Measurements from ENCODE around the gene ANO7.
"Not testable (repeated sequence)": the region's sequence is repeated elsewhere in the genome, so short reads cannot be mapped to it uniquely, and the experiment has no call there.

Gene ANO7

DNA sequence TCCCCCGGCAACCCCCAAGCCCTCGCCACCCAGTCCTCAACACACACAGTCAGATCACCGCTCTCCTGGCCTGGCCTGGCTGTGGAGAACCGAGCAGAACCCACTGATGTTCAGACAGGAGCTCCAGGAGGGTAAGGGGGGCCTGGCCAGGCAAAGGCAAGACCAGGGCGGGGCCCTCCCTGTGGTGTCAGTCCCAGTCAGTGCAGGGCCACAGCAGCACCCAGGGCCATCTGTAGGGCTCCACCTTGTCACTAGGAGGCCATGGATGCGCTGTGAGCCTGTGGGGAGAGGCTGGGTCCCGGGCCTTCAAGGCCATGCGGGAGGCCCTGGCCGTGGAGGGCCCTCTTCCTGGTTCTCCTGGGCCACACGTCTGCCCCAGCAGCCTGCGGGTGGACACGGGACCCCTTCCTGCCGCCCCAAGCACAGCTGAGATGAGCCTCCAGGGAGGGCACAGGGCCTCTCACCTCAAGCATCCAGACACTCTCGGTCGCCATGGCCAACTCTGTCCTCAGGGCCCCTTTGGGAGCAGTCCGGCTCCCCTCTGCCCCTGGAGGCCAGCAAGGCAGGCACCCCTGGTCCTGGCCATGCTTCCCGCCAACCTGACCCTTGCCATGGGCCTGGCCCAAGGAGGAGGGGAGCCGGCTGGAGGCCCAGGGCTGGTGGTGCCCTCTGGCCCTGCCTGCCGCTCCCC, 2.0 kb downstream of the ANO7 start:
- DNase-seq: no peak

DNA sequence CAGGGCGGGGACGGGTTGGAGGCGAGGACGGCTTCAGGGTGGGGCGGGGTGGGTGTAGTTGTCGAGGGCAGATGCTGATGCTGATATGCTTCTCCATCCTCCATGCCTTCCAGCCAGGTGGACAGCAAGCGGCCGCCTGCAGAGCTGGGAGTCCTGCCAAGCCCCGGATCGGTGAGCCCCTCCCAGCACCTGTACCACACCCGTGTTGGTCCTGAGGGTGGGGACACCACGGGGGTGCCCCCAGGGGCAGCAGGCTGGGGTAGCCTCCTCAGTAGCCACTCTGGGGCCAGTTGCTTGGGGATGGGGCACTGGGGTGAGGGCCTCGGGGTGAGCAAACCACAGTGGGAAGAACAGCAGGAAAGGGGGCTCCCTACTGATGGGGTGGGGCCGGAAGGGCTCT, 2.6 kb downstream of the ANO7 start:
- no peak for DNase-seq

DNA sequence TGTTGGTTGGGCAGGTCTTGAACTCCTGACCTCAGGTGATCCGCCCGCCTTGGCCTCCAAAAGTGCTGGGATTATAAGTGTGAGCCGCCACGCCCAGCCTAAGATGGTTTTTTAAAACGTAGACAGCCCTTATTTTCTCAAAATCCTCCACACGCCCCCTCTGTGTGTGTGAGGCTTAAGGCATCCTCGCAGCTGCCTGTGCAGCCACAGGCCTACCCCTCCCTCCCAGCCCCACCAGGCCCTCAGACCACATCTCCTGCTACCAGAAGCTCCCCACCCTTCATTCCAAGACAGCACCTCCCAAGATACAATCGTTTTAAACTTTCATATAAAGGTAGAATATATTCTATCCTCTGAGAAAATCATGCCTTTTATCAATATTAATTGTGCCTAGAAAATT, 4.8 kb downstream of the ANO7 start:
- DNase-seq: no peak

DNA sequence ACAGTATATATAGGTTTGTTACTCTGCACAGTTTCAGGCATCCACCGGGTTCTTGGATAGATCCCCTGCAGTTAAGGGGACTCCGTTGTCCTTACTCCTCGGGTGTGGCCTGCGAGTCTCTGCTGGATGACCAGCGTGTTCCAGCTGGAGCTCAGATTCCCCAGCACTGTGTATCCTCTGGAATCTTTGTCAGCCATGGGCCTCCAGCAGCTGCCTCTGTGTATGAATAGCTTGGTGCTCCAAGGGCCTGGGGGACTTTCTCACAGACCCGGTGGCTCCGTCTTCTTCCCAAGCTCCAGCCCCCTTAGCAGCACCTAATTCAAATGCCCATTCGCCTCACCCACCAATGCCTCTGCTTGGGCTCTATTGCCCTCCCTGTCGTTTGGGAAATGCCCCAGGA, 6.3 kb downstream of the ANO7 start:
- DNase-seq: no peak

DNA sequence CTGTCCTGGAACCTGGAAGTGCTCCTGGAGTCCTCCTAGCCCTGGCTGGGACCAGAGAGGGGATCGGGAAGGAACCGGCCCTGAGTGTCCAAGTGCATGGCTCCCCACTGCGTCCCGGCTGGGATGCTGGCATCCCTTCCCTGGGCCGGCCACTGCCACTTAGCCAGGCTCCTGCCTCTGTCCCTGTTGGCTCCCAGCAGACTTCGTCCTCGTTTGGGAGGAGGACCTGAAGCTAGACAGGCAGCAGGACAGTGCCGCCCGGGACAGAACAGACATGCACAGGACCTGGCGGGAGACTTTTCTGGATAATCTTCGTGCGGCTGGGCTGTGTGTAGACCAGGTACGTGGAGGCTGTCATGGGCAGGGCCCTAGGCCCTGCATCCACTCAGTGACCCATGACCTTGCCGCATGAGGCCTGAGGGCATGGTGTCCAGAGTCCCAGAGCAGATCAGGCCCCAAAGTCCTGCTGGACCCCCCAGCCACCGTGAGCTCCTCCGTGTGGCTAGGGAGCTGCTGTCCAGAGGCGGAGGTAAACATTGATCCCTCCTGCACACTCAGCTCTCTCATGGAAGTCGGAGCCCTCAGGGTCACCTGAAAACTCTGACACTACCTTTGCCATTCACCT, 7.1 kb downstream of the ANO7 start:
- DNase-seq: no peak

DNA sequence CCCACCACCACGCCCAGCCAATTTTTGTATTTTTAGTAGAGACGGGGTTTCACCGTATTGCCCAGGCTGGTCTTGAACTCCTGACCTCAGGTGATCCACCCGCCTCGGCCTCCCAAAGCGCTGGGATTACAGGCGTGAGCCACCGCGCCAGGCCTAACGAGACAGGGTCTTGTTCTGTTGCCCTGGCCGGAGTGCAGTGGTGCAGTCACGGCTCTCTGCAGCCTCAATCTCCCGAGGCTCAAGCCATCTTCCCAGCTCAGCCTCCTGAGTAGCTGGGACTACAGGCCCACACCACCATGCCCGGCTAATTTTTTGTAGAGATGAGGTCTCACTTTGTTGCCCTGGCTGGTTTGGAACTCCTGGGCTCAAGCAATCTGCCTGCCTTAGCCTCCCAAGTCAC, 8.8 kb downstream of the ANO7 start:
- not testable (repeated sequence) for DNase-seq

DNA sequence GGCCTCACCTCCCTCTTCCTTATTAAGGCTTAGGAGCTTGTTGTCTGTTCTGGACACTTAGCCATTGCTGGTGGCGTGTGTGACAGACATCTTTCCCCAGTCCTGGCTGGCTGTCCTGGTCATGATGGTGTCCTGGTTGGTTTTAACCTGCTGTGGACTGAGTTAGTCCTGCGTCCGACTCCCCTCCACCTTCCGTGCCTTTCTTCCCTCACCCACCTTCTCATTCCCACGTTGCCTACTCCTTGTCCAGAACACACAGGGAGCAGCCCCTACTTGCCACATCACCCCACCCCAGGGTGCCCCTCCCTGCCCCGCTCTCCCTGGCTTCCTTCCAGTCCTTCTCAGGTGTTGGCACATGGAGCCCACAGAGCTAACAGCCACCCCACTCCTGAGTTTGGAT, 9.5 kb downstream of the ANO7 start:
- DNase-seq: no peak

DNA sequence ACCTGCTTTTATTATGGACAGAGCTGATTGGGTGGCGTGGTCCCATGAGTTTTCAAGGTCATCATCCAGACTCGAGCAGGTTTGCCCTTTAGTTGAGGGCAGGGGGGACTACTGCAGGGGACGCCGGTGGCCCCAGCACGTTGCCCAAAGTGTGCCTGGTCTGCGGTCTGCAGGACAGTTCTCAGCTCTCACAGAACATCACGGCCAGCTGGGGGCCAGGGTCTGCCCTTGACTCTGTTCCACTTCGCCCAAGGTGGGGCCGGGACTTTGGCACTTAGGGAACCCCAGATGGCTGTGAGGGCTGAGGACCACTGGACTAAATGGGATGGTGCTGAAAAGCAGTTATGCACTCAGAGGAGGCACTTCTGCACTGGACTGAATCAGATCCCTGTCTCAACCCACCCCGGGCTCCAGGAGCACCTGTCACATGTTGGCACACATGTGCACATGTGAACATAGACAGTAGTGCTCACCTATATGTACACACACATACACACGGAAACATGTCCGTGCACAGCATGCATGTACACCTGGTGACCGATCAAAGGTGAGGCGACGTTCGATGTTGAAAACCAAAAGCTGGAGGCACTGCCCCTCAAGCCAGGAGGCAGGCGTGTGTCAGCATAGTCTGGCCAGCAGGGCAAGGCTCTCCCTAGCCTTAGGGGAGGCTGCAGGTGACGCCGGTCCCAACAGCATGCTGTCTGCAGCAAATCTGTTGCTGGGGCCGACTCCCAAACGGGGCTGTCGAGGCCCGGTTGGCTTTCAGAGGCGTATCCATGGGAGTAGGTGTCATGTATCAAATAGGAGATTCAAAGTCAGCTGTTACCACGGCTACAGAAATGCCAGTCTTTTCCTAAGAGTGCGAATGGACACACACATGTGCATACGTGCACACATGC, 10.2 kb downstream of the ANO7 start:
- no peak for DNase-seq

DNA sequence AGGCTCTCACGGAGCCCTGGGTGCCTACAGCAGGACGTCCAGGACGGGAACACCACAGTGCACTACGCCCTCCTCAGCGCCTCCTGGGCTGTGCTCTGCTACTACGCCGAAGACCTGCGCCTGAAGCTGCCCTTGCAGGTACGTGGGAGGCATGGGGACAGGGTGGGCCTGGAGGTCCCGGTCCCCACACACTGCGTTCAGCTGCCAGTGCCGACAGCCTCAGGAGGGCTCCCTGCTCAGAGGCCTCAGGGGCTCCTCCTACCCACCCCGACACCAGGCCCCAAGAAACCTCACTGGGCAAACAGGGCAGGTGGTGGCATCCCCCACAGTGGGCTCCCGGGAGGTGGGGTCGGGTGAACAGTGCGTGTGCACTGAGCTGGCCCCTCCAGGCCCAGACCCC, 10.8 kb downstream of the ANO7 start:
- DNase-seq: no peak

DNA sequence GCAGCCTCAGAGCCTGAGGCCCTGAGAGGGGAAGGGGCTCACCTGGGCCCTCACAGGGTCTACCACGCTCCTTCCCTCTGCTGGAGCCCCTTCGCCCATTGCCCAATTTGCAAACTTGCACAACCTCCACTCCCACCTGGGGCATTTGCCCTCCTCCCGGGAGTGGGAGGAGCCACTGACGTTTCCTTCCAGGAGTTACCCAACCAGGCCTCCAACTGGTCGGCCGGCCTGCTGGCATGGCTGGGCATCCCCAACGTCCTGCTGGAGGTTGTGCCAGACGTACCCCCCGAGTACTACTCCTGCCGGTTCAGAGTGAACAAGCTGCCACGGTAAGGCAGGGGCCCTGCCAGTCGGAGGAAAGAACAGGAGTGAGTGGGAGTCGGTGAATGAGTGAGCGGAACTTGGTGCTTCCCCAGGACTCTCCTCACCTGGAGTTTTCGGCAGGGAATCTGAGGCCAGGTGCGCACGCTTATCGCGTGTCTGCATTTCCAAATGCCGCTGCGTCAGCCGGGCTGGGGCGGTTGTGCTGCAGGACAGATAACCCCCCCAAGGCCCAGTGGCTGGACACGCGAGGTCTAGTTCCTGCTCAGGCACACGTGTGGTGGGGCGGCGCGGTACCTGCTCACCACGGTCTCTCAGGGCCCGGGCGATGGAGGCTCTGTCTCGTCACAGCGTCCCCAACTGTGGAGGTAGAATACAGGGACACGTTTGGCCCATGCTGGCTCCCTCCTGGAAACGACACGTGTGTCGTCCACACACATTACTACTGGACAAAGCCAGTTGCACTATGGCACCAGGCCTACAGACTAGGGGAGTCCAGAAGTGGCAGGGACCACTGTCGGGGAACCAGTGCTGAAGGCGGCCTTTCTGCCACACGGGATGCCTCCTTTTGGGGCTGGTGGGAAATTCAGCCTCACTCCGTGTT, 11.7 kb downstream of the ANO7 start:
- no peak for DNase-seq

DNA sequence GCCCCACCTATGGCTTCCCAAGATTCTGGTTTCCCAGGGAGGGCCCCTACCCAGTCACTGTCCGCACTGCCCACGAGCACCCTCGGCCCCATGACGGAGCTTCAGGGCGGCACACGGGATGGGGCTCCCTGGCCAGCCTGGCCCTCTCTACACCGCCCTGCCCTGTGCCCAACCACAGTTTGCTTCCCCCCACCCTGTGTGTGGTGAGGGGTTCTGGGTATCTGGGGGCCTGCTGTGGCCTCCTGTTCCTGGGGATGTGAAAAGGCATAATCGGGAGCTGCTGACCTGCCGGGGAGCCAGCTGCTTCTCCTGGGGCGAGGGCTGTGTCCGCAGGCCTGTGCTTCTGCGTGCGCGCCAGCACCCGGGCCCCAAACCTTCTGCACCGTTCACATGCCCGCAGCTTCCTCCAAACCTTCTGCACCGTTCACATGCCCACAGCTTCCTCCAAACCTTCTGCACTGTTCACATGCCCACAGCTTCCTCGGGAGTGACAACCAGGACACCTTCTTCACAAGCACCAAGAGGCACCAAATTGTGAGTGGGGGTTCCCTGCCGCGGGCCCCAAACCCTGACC, 12.4 kb downstream of the ANO7 start:
- DNase-seq: no peak

DNA sequence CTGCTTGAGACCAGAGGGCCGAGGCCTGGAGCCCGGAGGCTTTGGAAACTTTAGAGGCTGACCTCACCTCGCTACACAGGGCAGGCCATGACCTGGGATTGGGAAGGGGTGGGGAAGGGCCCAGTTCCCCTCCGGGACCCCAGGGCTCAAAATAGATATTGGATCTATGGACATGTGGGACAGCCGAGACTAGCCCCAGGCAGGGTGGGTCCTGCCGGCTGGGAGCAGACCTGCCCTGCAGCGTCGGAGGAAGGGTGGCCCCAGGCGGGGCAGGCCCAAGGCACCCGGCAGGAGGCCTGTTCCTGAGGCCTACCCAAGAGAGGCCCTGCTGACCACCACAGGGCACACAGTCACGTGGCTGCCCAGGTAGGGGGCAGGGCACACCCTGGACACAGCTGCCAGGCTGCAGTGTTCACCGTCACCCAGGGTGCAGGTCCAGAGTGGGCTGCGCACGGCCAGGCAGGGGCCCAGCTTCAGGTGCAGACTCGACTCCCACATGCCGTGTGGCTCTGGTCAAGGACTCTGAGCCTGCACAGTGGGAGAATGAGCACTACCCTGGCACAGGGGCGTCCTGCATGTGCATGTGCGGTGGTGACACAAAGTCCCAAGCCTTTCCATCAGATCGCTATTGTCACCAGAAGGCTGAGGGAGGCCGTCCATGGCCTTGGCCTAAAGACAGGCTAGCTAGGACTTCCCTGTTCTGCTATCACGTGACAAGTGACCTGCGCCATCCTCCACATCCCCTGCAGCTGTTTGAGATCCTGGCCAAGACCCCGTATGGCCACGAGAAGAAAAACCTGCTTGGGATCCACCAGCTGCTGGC, 13.2 kb downstream of the ANO7 start:
- DNase-seq: no peak

DNA sequence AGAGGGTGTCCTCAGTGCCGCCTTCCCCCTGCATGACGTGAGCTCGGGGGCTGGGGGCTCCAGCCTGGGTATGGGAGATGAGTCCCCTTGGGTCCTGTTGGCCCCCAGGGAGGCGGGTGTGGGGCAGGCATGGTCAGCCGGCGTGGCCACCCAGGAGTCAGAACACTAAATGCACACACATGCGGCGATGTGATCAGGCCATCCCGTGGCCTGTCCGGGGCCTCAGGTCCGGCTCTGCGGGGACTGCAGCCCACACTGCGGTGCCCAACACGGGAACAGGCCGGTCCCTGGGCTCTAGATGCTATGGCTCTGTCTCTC, 13.8 kb downstream of the ANO7 start:
- no peak for DNase-seq

DNA sequence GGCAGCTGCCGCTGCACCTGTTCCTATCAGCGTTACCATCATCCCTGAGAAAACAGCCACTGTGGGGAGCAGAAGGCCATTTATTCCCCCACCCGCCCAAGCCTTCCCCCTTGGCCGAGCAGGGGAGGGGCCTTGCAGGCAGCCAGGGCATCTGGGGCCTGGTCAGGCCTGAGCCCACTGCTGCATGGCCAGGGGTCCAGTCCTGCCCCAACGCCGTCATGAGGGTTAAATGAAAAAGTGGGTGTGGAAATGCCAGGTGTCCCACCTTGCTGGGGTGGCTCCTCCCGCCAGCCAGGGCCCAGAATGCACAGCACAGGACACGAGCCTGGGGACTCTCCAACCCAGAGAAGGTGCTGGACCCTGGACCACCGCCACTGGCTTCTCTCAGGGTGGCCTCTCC, 14.2 kb downstream of the ANO7 start:
- no peak for DNase-seq

DNA sequence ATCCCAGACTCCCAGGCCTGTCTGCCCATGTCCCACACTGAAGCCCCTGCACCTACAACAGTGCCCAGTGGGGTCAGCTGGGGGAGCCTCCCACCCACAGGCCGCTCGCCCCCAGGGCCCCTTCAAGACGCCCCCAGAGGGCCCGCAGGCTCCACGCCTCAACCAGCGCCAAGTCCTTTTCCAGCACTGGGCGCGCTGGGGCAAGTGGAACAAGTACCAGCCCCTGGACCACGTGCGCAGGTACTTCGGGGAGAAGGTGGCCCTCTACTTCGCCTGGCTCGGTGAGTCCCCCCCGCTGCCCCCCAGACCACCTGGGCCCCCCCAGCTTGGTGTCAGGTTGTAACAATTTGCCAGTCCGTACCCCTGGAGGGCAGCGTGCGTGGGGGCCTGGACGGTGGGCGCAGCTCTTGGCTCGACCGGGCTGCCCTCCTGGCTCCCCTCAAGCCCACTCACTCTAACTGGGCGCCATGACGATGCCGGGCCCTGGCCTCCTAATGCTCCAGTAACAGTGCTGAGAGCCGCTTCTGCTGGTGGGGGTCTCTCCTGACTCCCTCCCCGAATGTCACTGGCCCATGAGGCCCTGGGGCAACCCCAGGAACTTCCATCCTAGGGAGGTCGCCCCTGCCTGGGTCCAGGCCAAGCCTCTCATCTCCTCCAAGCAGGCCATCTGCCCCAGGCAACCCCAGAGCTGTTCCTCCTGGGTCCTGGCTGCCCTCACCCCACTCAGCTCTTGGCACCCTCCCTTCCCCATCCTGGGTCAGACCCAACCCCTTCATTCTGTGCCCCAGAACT, 14.9 kb downstream of the ANO7 start:
- DNase-seq: no peak

DNA sequence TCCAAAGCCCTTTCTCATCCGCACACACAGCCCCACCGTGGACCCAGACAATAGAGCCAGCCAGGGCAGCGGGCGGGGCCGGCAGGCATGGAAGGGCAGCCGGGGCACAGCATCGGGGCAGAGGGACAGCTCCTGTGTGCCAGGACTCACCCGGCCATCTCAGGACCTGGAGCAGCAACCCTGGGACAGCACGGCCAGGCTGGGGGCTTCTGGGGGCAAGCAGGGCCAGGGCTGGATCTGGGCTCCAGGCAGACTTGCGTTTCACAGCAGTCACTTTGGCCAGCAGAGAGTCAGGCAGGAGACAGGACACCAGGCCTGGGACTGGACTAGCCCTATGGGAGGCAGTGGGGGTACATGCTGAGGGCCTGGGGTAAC, 15.5 kb downstream of the ANO7 start:
- no peak for DNase-seq

DNA sequence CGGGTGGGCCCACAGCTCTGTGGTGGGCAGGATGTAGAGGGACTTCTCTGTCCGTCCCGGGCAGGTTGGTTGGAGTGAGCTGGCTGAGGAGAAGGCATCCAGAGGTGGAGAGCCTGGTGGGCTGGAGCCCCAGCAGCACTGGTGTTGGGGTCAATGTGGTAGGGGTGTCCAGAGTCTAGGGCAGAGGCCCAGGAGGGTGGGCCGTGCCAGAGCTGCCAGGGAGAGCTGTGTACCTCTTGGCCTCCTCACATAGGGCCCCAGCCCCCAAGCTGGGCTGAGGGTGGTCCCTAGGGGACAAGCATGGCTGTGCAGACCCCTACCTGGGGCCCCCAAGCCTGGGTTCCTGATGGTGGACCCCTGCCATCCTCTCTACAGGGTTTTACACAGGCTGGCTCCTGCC, 16.0 kb downstream of the ANO7 start:
- no peak for DNase-seq

DNA sequence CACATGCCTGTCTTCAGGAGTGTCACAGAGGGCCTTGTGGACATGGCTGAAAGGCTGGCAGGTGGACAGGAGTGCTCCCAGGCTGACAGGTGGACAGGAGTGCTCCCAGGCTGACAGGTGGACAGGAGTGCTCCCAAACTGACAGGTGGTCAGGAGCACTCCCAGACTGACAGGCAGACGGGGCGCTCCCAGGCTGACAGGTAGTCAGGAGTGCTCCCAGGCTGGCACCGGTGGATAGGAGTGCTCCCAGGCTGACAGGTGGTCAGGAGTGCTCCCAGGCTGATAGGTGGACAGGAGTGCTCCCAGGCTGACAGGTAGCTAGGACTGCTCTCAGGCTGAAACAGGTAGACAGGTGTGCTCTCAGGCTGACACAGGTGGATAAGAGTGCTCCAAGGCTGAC, 16.6 kb downstream of the ANO7 start:
- DNase-seq: no peak

DNA sequence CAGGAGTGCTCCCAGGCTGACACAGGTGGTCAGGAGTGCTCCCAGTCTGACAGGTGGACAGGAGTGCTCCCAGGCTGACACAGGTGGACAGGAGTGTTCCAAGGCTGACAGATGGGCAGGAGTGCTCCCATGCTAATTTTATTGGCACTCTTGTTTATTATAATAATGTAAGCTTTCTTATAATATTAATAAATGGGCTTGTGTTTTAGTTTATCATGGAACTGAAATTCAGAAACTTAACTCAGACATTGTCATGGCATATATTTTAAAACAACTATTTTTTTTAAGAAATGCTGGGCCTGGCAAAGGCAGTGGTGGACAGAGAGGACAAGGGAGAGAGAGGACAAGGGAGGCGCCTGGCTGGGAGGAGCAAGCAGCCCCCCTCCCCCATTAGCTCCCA, 18.7 kb downstream of the ANO7 start:
- no peak for DNase-seq

DNA sequence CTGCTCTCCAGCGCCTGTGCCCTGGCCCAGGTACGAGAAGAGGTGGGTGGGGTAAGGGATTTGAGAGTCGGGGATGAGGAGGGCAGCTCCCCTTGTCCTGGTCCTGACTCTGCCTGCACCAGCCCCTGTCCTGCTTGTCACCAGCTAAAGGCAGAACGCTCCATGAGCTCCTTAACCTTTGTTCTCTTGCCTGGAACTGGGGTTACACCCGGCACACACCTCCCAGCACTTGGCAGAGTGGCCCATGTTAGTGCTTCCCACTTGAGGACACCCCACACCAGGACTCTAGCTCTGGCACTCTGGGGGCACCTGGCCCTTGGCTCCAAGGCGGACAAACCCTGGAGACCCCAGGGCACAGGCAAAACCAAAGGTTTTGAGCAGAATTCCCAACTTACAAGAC, 19.2 kb downstream of the ANO7 start:
- no peak for DNase-seq

DNA sequence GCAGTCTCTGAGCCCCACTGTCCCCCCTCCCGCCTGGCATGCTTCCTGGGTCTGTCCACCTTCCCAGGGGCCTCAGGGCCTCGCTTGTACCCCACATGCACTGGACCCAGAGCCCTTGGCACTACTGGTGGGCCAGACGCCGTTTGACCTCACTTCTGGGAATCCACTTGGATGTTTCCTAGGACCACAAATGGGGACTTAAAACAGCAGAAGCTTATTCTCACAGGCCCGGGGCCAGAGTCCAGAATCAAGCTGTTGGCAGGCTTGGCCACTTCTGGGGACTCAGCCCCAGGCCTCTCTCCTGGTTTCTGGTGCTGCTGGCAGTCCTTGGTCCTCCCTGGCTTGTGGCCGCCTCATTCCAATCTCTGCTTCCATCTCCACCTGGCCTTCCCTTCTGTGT, 19.6 kb downstream of the ANO7 start:
- DNase-seq: no peak

Measured in KG1 (cell line).